Measurements from ENCODE around the gene AMBRA1.

Gene AMBRA1

DNA sequence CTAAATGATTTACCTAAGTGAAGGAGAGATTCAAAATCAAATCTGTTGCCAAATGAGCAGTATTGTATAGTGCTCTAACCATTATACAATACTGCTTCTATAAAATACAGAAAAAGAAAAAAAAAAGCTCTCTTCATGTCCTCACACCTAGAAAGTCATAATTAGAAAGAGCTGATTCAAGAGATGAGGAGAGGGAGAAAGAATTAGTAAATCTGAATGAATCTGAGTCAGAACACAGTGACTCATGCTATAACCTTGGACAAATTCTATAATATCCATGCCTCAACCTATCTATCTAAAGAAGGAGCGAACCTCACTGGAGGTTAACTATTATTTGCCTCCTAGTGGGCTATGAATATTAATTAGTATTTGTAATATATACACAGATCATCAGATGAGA lies 29.4 kb downstream of the AMBRA1 start:
- no peak for DNase-seq

DNA sequence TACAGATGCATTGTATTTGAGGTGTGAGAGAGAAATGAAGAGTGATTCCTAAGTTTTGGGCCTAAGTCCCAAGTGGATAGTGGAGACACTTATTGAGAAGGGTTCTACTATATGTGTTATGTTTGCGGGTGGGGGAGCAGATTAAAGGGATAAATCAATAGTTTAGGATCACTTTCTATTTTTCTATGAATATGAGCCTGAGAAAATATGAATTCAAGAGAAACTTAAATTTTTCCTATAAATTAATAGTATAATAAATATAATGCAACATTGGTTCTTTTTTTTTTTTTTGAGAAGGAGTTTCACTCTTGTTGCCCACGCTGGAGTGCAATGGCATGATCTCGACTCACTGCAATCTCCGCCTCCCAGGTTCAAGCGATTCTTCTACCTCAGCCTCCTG lies 31.3 kb downstream of the AMBRA1 start:
- no peak for DNase-seq

DNA sequence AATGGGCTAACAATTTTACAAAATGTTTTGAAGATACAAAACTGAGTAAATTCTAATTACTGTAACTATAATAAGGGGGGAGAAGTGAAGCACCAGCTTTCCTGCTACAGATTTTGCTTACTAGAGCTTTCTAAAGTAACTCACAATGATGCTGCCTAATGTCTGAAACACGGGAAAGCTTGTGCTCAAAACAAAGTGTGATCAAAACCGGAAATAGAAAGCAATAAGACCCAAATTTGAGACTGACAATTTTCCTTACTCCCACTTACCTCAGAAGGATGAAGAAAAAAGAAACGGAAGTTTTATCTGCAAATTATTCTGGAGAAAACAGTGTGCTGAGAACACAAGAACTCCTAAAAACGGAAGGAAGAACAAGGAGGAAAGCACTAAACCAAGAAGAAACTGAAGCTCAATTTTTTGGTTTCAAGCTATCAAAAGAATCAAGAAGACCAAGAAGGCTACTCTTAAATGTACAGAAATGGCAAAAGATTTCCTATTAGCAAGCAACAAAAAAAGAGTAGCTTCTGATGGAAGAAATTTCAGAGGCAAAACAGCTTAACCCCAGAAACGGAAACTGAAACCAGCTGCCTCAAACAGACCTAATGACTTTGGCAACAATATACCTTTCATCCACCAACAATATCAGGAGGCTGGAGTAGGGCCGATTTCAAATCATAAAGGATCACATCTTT lies 33.4 kb downstream of the AMBRA1 start:
- DNase-seq: no peak

DNA sequence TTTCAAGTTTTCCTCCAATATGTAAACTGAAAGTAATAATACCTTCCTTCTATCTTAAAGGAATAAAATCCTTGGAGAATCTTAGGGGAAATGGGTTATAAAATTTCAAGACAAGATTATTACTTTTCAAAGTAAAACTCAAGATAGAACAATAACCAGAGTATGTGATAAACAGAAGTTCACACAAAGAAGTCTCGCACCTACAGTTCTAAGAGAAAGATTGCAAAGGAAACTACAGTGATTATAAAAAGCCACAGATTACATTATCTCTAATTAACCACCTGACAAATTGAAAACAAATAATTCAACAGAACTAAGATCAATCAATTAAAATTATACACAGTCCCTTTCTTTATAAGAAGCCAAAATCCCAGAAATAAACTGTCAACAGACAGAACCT lies 34.0 kb downstream of the AMBRA1 start:
- no peak for DNase-seq

DNA sequence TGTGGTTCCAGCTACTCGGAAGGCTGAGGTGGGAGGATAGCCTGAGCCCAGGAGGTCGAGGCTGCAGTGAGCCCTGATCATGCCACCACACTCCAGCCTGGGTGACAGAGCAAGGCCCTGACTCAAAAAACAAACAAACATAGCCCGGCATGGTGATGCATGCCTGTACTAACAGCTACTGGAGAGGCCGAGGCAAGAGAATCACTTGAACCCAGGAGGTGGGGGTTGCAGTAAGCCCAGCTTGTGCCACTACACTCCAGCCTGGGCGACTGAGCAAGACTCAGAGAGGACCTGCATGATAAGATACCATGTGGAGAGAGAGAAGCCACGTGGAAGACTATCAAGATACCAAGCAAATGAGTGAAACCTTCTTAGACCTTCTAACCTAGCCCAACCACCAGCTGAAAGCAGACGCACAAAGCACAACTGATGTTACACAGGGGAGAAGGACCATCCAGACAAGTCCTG lies 36.1 kb downstream of the AMBRA1 start:
- DNase-seq: no peak

DNA sequence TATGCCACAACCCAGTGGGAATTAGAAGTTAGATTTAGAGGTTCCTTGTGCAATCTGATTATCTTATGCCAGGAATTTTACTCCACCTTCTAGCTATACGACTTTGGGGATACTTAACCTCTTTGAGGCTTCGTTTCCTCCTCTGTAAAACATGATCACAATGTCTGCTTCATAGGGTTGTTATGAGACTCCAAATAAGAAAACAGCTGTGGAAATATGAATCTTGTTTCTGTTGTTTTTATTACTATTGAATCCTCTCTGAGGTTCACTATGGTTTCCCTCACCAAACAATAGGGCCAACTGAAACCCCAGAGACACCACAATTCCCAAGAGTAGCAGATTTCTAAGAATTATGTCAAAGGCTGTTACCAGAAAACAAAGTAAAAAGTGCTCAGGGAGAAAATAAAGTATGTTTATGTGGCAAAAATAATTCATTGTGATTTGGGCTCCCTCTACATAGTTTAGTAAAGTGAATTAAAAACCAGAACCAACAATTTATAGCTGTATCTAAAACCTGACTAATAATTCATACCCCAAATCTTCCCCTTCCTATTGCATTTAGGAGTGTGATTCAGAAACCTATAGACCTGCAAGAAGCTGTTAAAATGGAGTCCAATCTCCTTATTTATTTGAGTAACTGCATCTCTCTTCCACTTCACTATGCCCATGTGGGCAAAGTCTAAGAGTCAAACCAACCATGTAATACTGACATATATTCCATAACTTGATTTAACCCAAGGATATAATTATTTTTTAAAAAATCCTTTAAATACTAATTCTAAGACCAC lies 38.4 kb downstream of the AMBRA1 start:
- DNase-seq: peak; percentile 33 to 71

DNA sequence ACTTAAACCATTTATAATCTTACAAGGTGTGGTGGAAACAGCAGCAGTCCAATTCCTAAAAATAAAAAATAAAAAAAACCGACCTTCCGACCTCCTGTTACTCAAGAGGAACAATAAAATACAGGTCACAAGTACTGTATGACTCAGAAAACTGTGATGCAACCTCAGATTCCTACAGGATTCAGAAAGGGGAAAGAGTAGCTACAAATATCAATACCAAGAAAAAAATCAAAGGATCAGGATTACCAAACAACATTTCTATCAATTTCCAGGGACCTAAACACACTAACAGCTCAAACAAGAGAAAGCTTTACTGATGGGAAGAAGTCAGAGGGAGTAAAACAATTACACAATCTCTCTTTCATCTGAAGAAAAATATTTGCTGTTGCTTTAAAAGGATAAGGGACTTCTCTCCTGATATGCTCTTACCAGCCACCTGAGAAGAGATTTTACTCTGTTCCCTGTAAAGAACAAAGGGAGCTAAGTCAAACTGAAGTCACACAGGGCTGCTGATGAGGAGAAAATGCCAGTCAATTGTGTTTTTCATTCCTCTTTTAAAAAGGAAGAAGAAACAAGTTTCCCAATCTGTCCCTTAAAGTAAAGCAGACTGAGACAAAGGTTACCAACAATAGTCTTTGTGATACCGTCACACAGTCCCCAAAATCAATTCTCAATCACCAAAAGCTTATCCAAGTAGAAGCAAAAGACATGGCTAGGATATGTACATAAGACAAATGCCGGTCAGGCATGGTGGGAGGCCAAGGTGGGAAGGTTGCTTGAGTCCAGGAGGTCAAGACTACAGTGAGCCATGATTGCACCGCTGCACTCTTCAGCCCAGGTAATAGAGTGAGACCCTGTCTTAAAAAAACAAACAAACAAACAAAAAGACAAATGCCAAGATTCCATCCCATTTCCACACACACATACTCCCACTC lies 39.3 kb downstream of the AMBRA1 start:
- DNase-seq: no peak

DNA sequence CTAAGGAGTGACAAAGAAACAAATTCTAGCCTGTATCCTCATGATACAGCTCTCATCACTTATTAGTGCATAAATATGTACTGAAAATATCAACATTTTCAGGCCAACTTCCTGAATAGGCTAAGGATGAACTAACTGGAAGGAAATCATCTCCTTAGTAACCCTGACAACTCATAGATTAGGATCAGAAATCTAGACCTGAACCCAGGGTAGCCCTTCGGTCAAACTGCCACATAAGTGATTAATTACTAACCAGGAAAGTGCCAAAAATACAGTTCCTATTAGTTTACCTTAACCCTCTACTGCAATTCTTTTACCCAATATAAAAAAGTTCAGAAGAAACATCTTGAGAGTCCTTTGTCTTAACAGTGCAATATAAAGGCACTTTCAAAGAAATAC lies 40.0 kb downstream of the AMBRA1 start:
- DNase-seq: no peak

DNA sequence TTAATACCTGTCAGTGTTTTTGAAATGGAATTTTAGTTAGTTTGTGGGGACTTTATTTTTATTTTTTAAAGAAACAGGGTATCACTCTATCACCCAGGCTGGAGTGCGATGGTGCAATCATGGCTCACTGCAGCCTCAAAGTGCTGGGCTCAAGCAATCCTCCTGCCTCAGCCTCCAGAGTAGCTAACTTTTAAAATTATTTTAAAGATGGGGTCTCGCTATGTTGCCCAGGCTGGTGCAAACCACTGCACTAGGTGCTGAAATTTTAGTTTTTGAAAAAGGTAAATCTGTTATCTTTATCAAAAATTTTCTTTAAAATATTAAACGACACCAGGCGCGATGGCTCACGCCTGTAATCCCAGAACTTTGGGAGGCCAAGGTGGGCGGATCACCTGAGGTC lies 42.6 kb downstream of the AMBRA1 start:
- no peak for DNase-seq

DNA sequence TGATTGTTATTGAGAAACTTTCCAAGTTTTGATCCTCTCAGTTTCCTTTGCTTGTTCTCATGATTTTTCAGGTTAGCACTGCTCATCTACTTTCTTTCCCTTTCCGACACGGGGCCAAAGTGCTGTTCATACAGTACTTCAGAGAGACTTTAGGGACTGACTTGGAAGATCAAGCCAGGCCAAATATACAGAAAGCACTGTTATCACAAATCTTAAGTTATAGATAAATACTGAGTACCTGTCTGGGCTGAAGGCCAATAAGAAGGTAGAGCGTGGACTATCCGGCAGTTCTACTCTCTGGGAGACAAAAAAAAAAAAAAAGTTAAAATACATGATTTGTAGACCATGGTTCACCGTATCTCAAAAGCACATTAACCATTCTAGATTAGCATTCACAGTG lies 46.2 kb downstream of the AMBRA1 start:
- DNase-seq: no peak

DNA sequence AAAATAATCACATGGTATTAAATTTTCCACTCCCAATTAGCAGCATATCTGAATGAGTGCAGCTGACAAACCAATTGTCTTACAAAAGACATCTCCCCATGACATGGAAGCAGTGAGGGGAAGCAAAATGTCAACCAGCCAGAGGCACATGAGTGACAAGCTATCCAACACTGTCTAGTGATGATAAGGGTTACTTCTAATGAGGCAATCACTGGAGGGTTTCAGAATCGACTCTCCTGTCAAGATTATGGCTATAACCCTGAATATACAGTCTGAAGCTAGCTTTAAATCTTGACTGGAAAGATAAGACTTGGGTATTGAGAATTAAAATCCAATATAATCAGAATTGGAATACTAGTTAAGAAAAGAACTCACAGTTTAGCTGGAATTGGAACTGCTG lies 50.3 kb downstream of the AMBRA1 start:
- DNase-seq: no peak

DNA sequence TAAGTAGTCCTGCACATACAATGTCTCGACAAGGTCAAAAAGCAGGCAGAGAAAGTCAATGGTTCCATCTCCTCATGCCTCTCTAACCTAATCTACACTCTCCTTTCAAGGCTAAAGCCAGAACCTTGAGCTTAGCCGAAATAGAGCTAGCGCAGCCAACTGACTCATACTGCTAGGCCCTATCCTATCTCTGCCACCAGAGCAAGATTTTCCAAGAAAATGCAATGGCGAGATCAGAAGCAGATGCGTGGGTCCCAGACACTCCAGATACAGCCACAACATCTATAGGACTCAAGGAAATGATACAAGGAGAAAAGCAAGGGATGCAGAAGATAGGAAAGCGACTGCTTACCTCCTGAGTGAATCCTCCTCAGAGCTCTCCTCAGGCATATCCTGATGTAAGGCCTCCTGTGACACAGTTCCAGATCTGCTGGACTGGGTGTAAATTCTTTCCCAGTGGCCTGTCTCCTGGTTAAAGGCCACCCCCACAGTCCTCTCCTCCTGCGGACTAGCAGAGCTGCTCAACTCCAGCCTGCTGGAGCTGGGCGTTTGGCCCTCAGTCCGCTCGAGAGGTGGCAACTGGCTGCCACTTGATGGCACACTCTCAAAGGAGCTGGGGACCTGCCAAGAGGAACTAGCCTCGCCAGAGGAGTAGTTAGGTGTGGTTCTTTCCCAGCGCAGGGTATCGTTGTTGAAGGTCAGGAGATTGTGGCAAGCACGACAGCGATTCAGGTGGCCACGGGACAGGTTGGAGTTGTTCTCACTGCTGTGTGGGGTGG lies 52.0 kb downstream of the AMBRA1 start:
- no peak for DNase-seq

DNA sequence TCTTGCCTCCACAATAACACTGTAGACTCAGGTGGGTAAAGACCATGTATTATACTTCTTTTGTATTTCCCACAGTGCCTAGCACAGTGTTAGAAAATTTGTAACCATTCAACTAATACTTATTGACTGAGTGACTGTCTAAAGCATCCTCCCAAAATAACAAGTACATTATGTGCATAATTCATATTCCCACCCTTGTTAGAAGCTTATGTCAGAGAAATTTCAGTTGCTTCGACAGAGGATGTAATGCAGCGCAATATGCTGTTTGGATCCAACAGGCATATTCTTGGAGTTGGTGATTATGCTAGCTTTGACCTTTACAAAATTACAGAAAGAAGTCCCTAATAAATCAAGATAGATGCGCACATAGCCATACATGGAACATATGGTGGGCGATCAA lies 53.0 kb downstream of the AMBRA1 start:
- no peak for DNase-seq

DNA sequence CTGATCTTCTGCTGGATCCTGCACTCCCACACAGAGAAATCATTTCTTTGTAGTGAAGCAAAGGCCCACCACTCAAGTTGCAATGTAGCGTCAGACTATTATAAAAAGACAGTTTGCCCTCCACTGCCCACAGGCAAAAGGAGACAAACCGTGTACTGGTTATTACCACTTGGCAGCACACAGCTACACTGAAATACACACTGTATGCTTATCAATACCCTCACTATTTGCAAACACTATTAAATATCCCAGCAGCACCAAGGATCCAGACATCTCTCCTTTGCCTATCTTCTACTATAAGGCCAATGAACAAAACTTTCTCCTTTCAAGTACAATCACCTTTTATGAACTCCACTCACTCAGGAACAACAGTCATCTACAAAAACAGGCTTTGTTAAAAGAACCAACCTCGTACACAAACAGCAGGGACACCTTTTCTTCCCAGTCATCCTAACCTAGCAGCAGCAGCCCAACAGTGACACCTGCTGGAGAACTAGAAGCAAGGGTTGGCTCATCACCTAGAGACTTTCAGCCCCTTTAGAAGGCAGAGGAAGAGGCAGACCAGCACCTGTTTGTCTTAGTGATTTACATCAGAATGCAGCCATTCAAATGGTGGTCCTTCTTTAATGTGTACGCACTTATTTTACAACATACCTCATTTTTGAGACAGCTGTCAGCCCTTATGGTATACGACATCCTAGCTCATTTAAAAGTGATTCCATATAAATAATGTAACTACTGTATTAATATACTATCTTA lies 56.1 kb downstream of the AMBRA1 start:
- peak; percentile 78 to 86 for DNase-seq

DNA sequence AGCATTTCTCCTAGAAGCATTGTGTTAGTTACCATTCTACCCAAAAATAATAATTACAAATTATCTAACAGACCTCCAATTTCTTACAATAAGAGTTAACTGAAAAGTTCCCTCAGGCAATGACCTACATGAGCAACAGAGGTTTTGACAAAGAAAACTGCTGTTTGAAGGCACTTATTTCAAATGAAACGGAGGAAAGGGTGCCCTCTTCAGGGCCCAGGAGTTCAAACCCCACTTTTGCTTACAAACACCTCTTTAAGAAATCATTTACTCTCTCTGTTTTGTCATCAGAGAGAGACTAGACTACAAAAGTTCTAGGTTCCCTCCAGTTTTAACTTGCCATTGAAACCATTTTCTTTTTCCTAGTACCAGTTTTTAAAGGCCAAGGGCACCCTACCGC lies 56.7 kb downstream of the AMBRA1 start:
- peak in 1 of 2 experiments; percentile 20 for DNase-seq

DNA sequence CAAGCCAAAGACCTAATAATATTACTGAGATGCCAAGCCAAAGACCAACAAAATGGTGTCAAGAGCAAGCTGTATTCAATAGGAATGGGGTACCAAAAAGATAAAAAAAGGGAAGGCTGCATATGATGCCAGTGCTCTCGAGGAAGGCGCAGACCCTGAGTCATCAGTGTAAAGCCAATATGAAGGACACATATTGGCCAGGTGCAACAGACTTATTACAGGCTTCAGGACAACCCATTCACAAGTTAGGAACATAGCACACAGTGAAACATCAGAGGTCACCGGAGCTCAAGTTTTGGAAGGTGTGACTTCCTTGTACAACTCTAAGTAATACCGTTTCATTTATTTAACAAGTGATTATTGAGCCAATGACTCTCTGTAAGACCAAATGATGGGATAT lies 58.1 kb downstream of the AMBRA1 start:
- no peak for DNase-seq

DNA sequence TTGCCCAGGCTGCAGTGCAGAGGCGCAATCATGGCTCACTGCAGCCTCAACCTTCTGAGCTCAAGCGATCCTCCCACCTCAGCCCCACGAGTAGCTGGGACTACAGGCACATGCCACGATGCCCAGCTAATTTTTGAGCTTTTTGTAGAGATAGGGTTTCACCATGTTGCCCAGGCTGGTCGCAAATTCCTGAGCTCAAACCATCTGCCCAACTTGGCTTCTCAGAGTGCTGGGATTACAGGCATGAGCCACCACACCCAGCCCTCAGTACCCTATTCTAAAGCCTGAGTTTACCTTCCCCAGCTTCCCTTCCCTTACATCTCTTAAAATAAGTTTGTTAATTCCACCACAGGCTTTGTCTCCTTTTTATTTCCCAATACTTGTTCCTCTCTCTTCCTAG lies 59.1 kb downstream of the AMBRA1 start:
- DNase-seq: no peak

DNA sequence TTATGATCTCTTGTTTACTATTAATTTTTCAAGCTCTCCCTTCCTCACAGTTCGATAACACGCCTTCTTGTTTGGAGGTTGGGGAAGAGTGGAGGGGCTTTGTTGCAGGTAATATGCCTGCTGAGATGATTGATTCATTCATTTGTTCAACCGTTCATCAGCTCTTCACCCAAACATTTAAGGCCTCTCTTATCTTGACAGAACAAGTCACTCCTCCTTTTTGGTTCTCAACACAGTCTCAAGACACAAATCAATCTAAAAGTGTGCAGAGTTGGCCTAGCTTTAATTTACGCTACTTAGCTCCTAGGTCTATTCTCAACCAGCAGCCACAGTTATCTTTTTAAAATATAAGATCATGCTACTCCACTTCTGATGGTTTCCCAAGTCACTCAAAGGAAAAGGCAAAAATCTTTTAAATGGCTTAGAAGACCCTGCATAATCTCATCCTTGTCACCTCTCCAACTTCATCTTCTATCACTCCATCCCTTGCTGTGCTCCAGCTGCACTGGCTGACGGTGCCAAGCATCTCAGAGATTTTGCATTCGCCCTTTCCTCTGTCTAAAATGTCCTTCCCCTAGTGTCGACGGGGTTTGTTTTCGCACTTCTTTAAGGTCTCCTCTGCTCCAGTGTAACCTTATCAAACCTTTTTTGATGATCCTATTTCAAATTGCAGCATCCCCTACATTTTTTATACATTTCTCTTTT lies 60.3 kb downstream of the AMBRA1 start:
- no peak for DNase-seq

DNA sequence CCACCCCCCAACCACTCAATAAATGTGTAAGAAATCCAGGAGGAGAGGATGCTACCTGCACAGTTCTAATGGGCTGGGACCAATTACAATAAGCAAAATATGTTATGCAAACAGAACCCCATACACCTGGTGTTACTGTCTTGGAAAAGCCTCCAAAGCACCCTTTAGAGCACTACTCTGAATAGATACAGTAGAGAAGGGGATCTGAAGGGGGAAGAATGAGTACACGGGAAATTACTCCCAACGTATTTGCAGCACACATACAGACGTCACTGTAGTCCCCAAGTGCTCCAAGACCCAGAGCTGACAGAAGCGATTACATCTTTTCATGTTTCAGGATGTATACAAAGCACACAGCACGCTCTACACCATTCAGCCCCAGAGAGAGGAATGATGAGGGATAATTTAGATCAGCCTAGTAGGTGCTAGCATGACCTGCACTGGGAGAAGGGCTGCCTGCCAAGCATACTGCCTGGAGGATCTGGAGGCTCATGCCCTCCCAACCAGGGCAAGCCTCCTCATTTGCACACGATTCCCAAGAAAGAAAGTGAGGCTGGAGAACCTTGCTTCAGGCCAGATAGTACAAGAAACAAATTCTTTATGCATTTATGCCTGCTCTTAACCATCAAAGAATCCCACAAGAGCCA lies 63.8 kb downstream of the AMBRA1 start:
- no peak for DNase-seq

DNA sequence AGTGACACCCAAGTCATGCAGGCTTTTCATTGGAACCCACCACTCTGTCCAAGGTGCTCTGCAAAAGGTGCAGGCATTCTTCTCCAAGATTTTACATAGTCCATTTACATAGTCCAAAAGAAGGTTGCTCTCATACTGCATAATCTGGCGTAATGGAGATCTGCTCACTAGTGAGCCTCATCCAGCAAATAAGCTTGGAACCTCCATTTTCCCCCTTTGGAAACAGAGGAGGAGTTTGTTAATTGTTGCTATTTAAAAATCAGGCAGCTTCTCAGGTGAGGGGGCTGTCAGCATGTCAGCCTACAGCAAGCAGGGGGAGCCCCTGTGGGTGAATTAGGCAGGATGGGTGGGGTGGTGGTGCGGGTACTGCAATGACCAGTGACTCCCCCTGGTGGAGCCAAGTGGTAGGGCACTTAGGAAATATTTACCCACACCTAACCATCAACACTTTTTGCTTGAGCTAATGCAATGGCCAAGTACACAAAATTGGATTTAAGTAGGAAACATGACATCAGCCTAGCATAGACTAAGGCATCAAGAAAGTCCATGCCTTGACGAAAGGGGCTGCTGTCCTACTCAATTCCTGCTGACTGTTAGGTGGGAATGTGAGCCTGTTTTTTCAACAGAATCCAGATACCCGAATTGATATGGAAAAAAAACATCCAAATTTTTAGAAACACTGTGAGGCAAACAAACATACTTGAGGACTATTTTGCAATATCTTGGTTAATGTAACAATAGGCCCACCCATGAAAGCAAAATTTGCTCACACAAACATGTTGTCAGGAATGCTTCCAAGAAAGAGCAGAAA lies 64.5 kb downstream of the AMBRA1 start:
- peak; percentile 36 to 59 for DNase-seq
